HTERT RPE-1 (cell line): ENCODE results near the gene BTG1.
"Not testable (repeated sequence)": the region's sequence is repeated elsewhere in the genome, so short reads cannot be mapped to it uniquely, and the experiment has no call there.

Experiments
- in situ Hi-C: fragments of 300-500 bp; cut with MboI; formaldehyde crosslinking; loops from 4 replicates; pipeline ENCODE4 v1.14.3; 2020; ENCODE audit warnings: low sequenced_read_pairs

BTG1 gene

DNA sequence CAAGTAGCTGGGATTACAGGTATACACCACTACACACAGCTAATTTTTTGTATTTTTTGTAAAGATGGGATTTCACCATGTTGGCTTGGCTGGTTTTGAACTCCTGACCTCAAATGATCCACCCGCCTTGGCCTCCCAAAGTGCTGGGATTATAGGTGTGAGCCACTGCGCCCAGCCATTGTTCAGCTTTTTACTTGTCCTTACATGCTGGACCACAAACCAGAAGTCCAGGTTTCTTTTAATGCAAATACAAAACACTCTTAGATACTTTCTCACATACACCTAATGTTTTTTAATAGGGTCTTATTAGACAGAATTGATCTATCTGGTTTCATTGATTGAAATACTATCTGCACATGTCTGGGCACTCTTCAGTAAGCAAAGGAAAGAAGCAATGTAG, 40.5 kb downstream of the BTG1 start:
- in situ Hi-C loops: no loop called here

- in situ Hi-C loops: no loop called here
These were observed 43.0 kb downstream of the BTG1 start for GRCh38 chr12:92102606-92103005.

- in situ Hi-C loops: no loop called here
These were observed 46.9 kb downstream of the BTG1 start for GRCh38 chr12:92098594-92099380.

- in situ Hi-C loops: no loop called here
These were observed 49.1 kb downstream of the BTG1 start for GRCh38 chr12:92096346-92097136.

GRCh38 chr12:92094751-92095161, 50.9 kb downstream of the BTG1 start:
- in situ Hi-C loops: no loop called here

DNA sequence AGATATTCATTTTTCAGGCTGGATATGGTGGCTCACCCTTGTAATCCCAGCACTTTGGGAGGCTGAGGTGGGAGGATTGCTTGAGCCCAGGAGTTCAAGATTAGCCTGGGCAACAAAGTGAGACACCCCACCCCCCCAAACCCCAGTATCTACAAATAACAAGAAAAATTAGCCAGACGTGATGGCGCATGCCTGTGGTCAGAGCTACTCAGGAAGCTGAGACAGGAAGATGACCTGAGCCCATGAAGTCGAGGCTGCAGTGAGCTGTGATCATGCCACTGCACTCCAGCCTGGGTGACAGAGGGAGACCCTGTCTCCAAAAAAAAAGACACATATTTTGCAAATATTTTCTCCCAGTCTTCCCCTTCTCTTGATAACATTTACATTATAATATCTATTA, 51.3 kb downstream of the BTG1 start:
- in situ Hi-C loops: not testable (repeated sequence)
